PC-9 (cell line): ENCODE measurements around the gene EPS8L2.

ENCODE experiments used
- EZH2 ChIP-seq: fragments of 200-600 bp; sonication (generic); IDR thresholded peaks from 2 replicates; pipeline ENCODE4 v1.8.0; 2017; ENCODE audit warnings: antibody characterized with exemption, low read depth
- TF ChIP-seq, protein P1 (sequence below): fragments of 200-600 bp; sonication (generic); conservative IDR thresholded peaks from 2 replicates; pipeline ENCODE4 v1.6.1; 2017; ENCODE audit warnings: mixed run types, antibody characterized with exemption, mild to moderate bottlenecking, moderate library complexity

- no peak for TF ChIP-seq EZH2
- TF ChIP-seq, protein P1, sequence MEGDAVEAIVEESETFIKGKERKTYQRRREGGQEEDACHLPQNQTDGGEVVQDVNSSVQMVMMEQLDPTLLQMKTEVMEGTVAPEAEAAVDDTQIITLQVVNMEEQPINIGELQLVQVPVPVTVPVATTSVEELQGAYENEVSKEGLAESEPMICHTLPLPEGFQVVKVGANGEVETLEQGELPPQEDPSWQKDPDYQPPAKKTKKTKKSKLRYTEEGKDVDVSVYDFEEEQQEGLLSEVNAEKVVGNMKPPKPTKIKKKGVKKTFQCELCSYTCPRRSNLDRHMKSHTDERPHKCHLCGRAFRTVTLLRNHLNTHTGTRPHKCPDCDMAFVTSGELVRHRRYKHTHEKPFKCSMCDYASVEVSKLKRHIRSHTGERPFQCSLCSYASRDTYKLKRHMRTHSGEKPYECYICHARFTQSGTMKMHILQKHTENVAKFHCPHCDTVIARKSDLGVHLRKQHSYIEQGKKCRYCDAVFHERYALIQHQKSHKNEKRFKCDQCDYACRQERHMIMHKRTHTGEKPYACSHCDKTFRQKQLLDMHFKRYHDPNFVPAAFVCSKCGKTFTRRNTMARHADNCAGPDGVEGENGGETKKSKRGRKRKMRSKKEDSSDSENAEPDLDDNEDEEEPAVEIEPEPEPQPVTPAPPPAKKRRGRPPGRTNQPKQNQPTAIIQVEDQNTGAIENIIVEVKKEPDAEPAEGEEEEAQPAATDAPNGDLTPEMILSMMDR: no peak
Measured at GRCh38 chr11:694563-695287, 11.3 kb upstream of the EPS8L2 start, which contains the start of gene DEAF1.
